GM12878 (cell line): ENCODE results near the gene ISCA2.

Experiments
- CHD2 ChIP-seq: IDR thresholded peaks from 2 replicates; pipeline ENCODE4 v1.6.1; 2011; ENCODE audit warnings: low read depth, low read length, improper control_type of control experiment, borderline replicate concordance
- CTCF ChIP-seq, 3 experiments: IDR thresholded peaks in 2 of 3; conservative IDR thresholded peaks in 1 of 3; 2 replicates each; pipeline ENCODE4 v1.5.1; 2011; ENCODE audit warnings: low read depth in 3 of 3, low read length in 3 of 3, mild to moderate bottlenecking in 3 of 3, control low read depth in 2 of 3, moderate library complexity in 2 of 3, inconsistent platforms in 1 of 3, mixed read lengths in 1 of 3; ENCODE audit not compliant: control insufficient read depth in 2 of 3, insufficient read depth in 1 of 3; ENCODE audit errors: extremely low read depth in 1 of 3
- CUX1 ChIP-seq: IDR thresholded peaks from 2 replicates; pipeline ENCODE4 v1.6.1; 2012; ENCODE audit warnings: improper control_type of control experiment, low read depth, low read length; ENCODE audit not compliant: insufficient replicate concordance
- FOS ChIP-seq: IDR thresholded peaks from 3 replicates; pipeline ENCODE4 v1.6.1; 2011; ENCODE audit warnings: borderline replicate concordance; ENCODE audit not compliant: insufficient read length; ENCODE audit errors: extremely low read depth
- RAD21 ChIP-seq: IDR thresholded peaks from 2 replicates; pipeline ENCODE4 v1.6.1; 2011; ENCODE audit warnings: mild to moderate bottlenecking, low read depth, low read length, moderate library complexity; ENCODE audit not compliant: insufficient read depth
- RELA ChIP-seq: fragments of 450-650 bp; IDR thresholded peaks from 2 replicates; pipeline ENCODE4 v1.8.0; 2014; ENCODE audit warnings: borderline replicate concordance; ENCODE audit not compliant: partially characterized antibody
- TAF1 ChIP-seq: IDR thresholded peaks from 2 replicates; pipeline ENCODE4 v1.6.1; 2011; ENCODE audit warnings: mild to moderate bottlenecking, low read depth, low read length, borderline replicate concordance
- ZBTB40 ChIP-seq: fragments of 450-650 bp; IDR thresholded peaks from 2 replicates; pipeline ENCODE4 v1.6.1; 2016; ENCODE audit warnings: mild to moderate bottlenecking, moderate library complexity, borderline replicate concordance

GRCh38 chr14:74463697-74464096, 29.9 kb upstream of the ISCA2 start:
- TF ChIP-seq ZBTB40 (no peak), TAF1 (no peak), RELA (no peak), FOS (no peak), CUX1 (no peak), RAD21 (no peak), CTCF (IDR thresholded peaks at IDR 0.05 in 2 of 3, conservative IDR thresholded peaks at IDR 0.05 in 1 of 3; ENCODE audit: control insufficient read depth in 2 of 3, extremely low read depth in 1 of 3, insufficient read depth in 1 of 3, low read depth in 3 of 3, low read length in 3 of 3) (no peak), CHD2 (no peak)
